A673 (cell line): ENCODE data around the gene STRN. TPM values are rescaled to one million over a fixed set of nuclear protein-coding genes. Genes with fewer than 3 reads are reported as not detected.

ENCODE experiments used
- BruUV-seq: library from RNA; stranded (reverse); fragments of 400-500 nt; replicated peaks from 2 replicates; lab custom pipeline; 2021; lab: Mats Ljungman, UMichigan
- CTCF ChIA-PET: fragments of 300-600 bp; sonication (Branson Sonifier 250); formaldehyde crosslinking; loops from one replicate; lab custom pipeline; 2022; ENCODE audit warnings: antibody characterized with exemption; lab: Charles Lee
- POLR2A ChIA-PET: fragments of 300-600 bp; sonication (Branson Sonifier 250); formaldehyde crosslinking; loops from one replicate; lab custom pipeline; 2022; ENCODE audit warnings: antibody characterized with exemption; ENCODE audit not compliant: low non-redundant PET; lab: Charles Lee
- DNase-seq: peaks from one replicate; pipeline ENCODE4 v3.0.0-alpha.2; 2015; ENCODE audit warnings: low spot score
- H3K27ac ChIP-seq: fragments of 200-600 bp; sonication (generic); 2 replicates; pipeline ENCODE4 v1.5.1; 2016; ENCODE audit warnings: mixed run types, low read depth, mild to moderate bottlenecking, mixed read lengths, antibody characterized with exemption, low read length; ENCODE audit not compliant: poor library complexity, severe bottlenecking
- H3K27me3 ChIP-seq: fragments of 200-600 bp; sonication (generic); replicated peaks from 2 replicates; pipeline ENCODE4 v1.6.1; 2017; ENCODE audit warnings: mixed run types, low read depth, mild to moderate bottlenecking, mixed read lengths, antibody characterized with exemption, low read length; ENCODE audit not compliant: insufficient read depth, poor library complexity
- H3K36me3 ChIP-seq: fragments of 200-600 bp; sonication (generic); 2 replicates; pipeline ENCODE4 v1.6.1; 2016; ENCODE audit warnings: mixed run types, mild to moderate bottlenecking, mixed read lengths, antibody characterized with exemption, low read length; ENCODE audit not compliant: insufficient read depth, poor library complexity, severe bottlenecking
- H3K4me1 ChIP-seq: fragments of 200-600 bp; sonication (generic); 2 replicates; pipeline ENCODE4 v1.6.1; 2017; ENCODE audit warnings: mixed run types, mild to moderate bottlenecking, mixed read lengths, antibody characterized with exemption, low read length; ENCODE audit not compliant: insufficient read depth, poor library complexity, severe bottlenecking
- H3K4me3 ChIP-seq: fragments of 200-600 bp; sonication (generic); 2 replicates; pipeline ENCODE4 v1.5.1; 2016; ENCODE audit warnings: low read depth, mixed run types, mild to moderate bottlenecking, mixed read lengths, low read length; ENCODE audit not compliant: poor library complexity, severe bottlenecking
- H3K9me3 ChIP-seq: fragments of 200-600 bp; sonication (generic); 2 replicates; pipeline ENCODE4 v1.6.1; 2016; ENCODE audit warnings: mixed run types, low read depth, mild to moderate bottlenecking, mixed read lengths, antibody characterized with exemption, low read length; ENCODE audit not compliant: poor library complexity, severe bottlenecking
- EZH2 ChIP-seq: fragments of 200-600 bp; sonication (generic); IDR thresholded peaks from 2 replicates; pipeline ENCODE4 v1.6.1; 2017; ENCODE audit warnings: borderline replicate concordance, low read depth, mild to moderate bottlenecking, mixed read lengths, antibody characterized with exemption, low read length; ENCODE audit not compliant: poor library complexity, severe bottlenecking
- intact Hi-C: fragments of 100-400 bp; cut with micrococcal nuclease; formaldehyde crosslinking; loops from one replicate; pipeline ENCODE4 v1.10.0; 2022; ENCODE audit not compliant: unreplicated experiment
- total RNA-seq: library from RNA; stranded (reverse); gene quantifications from 2 replicates; pipeline ENCODE4 v1.2.3, GENCODE V29; 2021
- TF ChIP-seq, protein P1 (sequence below): fragments of 300-800, 200-600 bp; sonication (generic); conservative IDR thresholded peaks from 2 replicates; pipeline ENCODE4 v1.5.1; 2017; ENCODE audit warnings: low read depth, mild to moderate bottlenecking, antibody characterized with exemption, low read length, moderate library complexity, mixed read lengths

Gene STRN
- total RNA-seq, 1 experiment from 2014 or later, result 36.1 TPM

DNA sequence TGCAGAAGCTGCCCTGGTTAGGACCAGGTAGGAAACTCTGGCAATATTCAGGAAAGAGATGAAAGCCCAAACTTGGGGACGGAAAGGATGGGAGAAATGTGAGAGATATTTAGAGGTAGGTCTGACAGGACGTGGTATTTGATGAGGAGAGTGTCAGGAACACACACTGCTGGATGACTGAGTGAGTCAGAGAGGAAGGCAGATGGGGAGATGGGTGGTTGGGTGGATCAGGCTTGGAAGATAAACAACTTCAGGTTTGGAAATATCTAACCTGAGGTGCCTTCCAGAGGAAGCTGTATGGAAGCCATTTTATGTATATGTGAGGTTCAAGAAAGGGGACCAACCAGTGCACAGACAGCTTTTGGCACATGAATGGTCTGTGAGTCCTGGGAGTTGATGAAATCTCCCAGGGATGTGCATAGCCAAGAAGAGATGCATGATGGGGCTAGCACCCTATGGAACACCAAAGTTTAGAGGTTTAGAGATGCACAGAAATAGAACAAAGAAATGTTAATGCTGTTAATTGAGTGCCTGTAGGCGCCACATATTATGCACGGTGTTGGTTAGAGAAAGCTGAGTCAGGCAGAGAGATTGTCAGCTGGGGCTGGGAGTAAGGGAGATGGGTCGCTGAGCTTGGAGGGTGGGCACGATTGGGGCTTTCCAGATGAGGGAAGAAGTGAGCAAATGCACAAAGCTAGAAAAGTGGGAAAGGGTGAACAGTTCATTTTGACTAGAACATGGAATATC, 168.8 kb downstream of the STRN start:
- Histone ChIP-seq H3K36me3 (no peaks in the 10 kb centered on the region), H3K9me3 (no peaks in the 10 kb centered on the region), H3K4me1 (no peaks in the 10 kb centered on the region), H3K27ac (no peak overlapping the region), H3K27me3 (no peaks in the 10 kb centered on the region), H3K4me3 (no peak overlapping the region)
- BruUV-seq, result no TSS peak
- POLR2A ChIA-PET, result interaction anchor here (0.6 to 0.7 kb wide), 2 partner anchors 27 to 190 kb away, joined by 3 to 6 read pairs; no protein-coding TSS in a partner anchor
- no peak for TF ChIP-seq EZH2
- TF ChIP-seq, protein P1, sequence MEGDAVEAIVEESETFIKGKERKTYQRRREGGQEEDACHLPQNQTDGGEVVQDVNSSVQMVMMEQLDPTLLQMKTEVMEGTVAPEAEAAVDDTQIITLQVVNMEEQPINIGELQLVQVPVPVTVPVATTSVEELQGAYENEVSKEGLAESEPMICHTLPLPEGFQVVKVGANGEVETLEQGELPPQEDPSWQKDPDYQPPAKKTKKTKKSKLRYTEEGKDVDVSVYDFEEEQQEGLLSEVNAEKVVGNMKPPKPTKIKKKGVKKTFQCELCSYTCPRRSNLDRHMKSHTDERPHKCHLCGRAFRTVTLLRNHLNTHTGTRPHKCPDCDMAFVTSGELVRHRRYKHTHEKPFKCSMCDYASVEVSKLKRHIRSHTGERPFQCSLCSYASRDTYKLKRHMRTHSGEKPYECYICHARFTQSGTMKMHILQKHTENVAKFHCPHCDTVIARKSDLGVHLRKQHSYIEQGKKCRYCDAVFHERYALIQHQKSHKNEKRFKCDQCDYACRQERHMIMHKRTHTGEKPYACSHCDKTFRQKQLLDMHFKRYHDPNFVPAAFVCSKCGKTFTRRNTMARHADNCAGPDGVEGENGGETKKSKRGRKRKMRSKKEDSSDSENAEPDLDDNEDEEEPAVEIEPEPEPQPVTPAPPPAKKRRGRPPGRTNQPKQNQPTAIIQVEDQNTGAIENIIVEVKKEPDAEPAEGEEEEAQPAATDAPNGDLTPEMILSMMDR, result no peak
- intact Hi-C loops, result no loop called here
- DNase-seq, result no peak
- CTCF ChIA-PET, result no interaction called here

Other genes starting within 250 kb of the STRN start
- 13.1 and 15.0 TPM in 2 replicates for gene HEATR5B, start 117.8 kb upstream of the STRN start, total RNA-seq
- gene GPATCH11, start 118.0 kb upstream of the STRN start, total RNA-seq, result 15.3 and 15.6 TPM in 2 replicates
- 64.4 and 68.4 TPM in 2 replicates for gene EIF2AK2, start 190.4 kb upstream of the STRN start, total RNA-seq
- gene SULT6B1, start 222.1 kb upstream of the STRN start, total RNA-seq, result not detected in 2 replicates
- 56.9 and 61.8 TPM in 2 replicates for gene CEBPZOS, start 230.0 kb upstream of the STRN start, total RNA-seq